HFF-Myc (cell line): ENCODE results near the gene CHST11.

Source experiments
- DNase-seq: peaks from one replicate; pipeline ENCODE4 v3.0.0-alpha.2; 2011; ENCODE audit warnings: low read depth; ENCODE audit errors: extremely low read depth
- H3K4me3 ChIP-seq: replicated peaks from 2 replicates; pipeline ENCODE4 v1.5.1; 2011; ENCODE audit warnings: low read depth, mild to moderate bottlenecking, control low read depth, low read length
- CTCF ChIP-seq: IDR thresholded peaks from 2 replicates; pipeline ENCODE4 v1.5.1; 2012; ENCODE audit warnings: mild to moderate bottlenecking, low read depth, low read length, control low read depth; ENCODE audit errors: missing control alignments

Gene CHST11

GRCh38 chr12:104669089-104669721 is 212.5 kb downstream of the CHST11 start:
- H3K4me3 ChIP-seq, result no peak overlapping the region
- TF ChIP-seq CTCF, result peak; percentile 16
- DNase-seq, result no peak

DNA sequence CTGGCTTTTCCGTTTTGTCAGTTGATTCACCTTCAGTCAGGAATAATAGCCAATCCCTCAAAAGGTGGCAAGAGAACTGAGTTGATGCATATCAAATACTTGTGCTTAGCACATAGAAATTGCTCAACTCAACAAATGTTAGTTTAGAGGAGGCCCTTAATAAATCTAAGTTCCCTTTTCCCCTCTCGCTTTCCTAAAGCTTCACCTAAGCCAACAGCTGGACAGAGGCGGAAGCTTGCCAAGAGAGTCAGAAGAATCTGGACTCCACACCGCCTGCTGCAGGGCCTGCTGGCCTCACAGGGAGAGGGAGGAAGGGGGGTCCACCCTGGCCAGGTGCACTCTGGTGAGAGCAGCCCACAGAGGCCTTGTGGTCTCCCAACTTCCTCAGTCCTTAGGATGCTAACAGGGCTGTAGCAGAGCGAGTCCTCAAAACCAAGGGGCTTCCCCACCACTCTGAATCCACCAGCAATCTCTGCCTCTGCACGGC is 213.1 kb downstream of the CHST11 start:
- no peak for DNase-seq
- no peak for TF ChIP-seq CTCF
- no peak overlapping the region for H3K4me3 ChIP-seq

DNA sequence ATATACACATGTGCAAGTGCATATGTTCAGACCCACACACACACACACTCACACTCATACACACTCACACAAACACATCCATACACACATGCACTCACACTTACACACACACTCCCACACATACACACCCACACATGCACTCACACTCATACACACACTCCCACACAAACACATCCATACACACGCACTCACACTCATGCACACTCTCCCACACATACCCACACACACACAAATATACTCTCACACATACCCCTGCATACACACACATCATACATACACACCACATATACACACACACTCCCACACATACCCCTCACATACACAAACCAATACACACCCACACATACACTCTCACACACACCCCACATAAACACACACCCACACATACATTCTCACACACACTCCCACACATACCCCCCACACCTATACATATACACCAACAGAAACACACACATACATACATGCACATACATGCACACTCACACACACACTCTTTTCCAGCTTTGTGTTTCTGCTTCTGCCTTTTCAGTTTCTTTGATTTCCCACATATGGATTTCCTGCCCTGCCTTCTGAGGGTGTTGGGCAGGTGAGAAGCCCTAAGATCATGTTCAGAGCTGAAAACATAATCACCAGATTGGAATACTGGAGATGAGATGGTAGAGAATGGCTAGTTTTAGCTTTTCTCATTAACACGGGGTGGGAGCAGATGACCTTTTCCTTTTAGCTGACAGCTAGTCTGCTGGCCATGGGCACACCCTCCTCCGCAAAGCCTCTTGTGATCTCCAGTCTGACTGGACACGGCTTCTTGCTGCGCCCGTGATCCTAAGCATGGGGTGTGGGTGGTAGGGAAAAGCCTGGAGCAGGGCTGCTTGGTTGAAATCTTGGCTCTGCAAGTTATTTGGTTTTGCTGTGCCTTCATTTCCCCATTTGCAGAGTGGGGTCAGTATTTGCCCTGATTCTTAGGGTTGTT is 214.0 kb downstream of the CHST11 start:
- no peak overlapping the region for H3K4me3 ChIP-seq
- no peak for TF ChIP-seq CTCF
- no peak for DNase-seq

DNA sequence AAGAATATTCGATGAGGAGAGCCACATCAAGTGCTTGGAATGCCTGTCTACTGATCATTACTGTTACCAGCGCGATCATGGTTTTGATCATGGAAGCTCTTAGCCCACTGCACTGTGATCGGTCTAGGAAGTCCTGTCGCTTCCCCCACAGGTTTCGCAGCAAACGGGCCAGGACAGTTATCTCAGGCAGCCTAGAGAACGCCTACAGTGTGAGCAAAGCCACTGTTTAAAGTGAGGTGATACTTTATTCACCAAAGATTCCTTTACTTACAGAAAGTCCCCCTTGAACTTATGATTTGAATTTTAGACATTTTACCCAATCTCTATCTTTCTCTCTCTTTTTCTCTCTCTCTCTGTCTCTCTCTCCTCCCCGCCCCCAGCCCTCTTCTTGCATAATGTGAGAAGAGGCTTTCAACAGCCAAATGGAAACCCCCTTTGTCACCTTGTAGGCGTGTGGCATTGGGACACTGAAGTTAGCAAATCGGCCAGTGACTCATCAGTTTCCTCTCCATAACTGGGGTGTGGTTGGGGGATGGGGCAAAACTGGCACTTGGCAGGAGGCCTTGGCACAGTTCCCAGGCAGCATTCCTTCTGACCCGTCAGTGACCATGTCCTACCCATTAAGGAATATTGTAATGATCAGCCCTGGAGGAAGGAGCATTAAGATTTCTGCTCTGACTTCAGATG is 214.8 kb downstream of the CHST11 start:
- peak; percentile 88 for DNase-seq
- TF ChIP-seq CTCF, result no peak
- H3K4me3 ChIP-seq, result no peak overlapping the region

GRCh38 chr12:104672096-104672445 is 215.3 kb downstream of the CHST11 start:
- no peak for TF ChIP-seq CTCF
- H3K4me3 ChIP-seq, result no peak overlapping the region
- no peak for DNase-seq

DNA sequence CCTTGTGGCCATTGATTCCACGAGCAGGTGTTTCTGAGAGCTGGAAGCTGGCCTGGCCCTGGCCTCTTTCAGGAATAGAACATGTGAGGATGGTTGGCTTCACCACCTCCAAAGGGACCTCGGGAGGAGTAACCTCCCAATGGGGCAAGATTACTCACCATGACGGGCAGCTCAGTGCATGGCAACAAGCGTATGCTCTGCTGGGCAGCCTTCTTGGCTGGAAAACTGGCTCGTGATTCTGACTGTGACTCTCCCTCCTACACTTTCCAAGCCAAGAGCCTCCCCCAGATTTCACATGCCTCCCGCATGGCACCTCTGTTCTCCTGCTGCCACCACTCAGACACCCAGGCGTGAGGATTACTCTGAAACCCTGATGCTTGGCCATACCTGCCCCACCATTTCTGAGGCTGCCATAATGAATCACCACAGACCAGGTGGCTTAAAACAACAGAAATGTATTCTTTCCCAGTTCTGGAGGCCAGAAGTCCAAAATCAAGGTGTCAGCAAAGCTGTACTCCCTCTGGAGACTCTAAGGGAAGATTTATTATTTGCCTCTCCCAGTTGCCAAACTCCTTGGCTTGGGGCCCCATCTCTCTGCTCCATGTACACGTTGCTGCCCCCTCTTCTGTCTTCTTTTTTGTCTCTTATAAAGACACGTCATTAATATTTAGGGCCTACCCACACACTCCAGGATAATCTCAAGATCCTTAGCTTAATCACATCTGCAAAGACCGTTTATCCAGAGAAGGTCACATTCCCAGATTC is 215.9 kb downstream of the CHST11 start:
- TF ChIP-seq CTCF, result no peak
- no peak overlapping the region for H3K4me3 ChIP-seq
- no peak for DNase-seq
